ENCODE results near the gene GATB. TPM values are rescaled to one million over a fixed set of nuclear protein-coding genes. Genes with fewer than 3 reads are reported as not detected.

GATB gene
- total RNA-seq, 4 donors from 2014 or later = 11.4 to 34.5 (median 21.5) TPM

DNA sequence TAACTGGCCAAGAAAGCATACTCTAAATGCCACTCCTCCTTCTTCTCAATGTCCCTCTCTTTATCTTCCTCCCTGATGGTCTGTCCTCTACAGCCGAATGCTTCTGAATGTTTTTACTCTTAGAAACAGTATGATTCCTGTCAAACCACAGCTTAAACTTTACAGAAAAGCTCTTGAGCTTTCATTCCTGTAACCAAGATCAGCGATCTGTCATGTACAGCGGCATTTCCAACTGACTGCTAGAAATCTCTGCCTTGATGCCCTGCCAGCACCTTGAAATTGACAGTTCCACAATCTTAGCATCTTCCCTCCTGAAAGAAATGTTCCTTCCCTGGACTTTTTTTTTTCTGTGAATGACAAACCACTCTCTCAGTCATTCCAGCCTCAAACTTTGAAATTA lies 11.5 kb upstream of the GATB start:
- TF ChIP-seq, protein P1, sequence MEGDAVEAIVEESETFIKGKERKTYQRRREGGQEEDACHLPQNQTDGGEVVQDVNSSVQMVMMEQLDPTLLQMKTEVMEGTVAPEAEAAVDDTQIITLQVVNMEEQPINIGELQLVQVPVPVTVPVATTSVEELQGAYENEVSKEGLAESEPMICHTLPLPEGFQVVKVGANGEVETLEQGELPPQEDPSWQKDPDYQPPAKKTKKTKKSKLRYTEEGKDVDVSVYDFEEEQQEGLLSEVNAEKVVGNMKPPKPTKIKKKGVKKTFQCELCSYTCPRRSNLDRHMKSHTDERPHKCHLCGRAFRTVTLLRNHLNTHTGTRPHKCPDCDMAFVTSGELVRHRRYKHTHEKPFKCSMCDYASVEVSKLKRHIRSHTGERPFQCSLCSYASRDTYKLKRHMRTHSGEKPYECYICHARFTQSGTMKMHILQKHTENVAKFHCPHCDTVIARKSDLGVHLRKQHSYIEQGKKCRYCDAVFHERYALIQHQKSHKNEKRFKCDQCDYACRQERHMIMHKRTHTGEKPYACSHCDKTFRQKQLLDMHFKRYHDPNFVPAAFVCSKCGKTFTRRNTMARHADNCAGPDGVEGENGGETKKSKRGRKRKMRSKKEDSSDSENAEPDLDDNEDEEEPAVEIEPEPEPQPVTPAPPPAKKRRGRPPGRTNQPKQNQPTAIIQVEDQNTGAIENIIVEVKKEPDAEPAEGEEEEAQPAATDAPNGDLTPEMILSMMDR (IDR thresholded peaks at IDR 0.05) = no peak
- no peak for ATAC-seq (ENCODE audit: low FRiP score)
- DNase-seq (ENCODE audit: low spot score) = no peak

DNA sequence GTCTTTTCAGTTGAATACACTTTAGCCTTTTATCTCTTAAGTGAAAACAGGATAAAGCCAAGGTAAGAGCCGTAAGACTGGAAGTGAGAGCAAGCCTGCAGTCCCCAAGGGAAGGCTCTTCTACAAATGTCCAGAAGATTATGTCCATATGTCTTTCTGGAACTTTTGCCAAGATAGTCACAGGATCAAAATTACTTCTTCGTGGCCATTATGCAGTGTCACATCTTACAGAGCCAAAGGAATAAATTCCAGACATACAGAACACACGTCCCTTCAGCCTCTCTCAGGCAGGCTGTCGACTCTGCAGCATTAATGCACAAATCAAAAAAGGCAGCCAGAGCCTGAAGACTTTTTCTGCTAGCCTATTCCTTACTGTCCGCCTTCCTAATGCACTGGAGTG lies 10.9 kb upstream of the GATB start:
- ATAC-seq (ENCODE audit: low FRiP score) = no peak
- DNase-seq (ENCODE audit: low spot score) = no peak
- TF ChIP-seq, protein P1 (IDR thresholded peaks at IDR 0.05) = no peak

DNA sequence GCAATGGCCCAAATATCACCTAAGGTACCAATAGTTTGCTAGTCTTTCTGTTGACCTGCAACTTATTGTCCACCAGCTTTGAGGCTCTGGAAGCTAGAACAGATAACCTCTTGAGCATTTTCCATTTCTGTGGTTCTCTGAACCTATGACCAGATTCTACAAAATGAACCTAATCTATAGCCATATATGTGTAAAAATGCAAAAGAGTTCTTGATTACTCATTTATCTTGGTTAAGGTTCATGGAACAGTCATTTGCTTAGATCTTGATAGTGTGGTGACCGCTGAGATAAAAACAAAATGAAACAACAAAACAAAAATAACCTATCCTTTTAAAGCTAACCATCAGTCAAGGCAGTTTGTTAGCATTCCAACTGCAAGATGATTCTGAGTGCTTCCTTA lies 9.3 kb upstream of the GATB start:
- ATAC-seq (ENCODE audit: low FRiP score) = no peak
- TF ChIP-seq, protein P1 (IDR thresholded peaks at IDR 0.05) = no peak
- no peak for DNase-seq (ENCODE audit: low spot score)

DNA sequence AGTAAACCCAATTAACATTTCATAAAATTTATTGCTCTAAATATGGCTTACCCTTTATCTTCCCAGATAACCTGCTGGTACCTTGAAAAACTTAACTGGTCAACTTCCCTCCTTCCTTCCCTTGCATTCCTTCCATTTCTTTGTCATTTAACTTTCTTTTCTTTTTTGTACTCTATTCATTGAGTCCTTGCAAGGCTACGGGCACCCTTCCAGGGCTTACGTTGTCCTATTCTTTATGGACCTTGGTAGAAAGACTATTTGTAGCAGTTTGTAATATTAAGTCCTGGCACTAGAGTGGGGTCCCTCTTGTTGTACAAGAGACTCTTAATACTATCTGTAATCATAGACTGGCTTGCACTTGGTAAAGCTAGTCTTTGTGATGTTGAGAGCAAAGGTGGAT lies 8.0 kb upstream of the GATB start:
- TF ChIP-seq, protein P1 (IDR thresholded peaks at IDR 0.05) = no peak
- ATAC-seq (ENCODE audit: low FRiP score) (no peak), DNase-seq (ENCODE audit: low spot score) (no peak)

DNA sequence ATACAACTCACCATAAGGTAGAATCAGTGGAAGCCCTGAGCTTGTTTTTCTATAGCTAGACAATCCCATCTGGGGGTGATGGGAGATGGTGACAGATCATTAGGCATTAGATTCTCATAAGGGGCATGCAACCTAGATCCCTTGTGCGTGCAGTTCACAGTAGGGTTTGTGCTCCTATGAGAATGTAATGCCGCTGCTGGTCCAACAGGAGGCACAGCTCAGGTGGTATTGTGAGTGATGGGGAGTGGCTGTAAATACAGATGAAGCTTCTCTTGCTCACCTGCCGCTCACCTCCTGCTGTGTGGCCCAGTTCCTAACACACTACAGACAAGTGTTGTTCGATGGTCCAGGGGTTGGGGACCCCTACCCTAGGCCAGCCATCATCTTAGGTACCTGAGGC lies 5.9 kb upstream of the GATB start:
- ATAC-seq (ENCODE audit: low FRiP score) = no peak
- TF ChIP-seq, protein P1 (IDR thresholded peaks at IDR 0.05) = no peak

DNA sequence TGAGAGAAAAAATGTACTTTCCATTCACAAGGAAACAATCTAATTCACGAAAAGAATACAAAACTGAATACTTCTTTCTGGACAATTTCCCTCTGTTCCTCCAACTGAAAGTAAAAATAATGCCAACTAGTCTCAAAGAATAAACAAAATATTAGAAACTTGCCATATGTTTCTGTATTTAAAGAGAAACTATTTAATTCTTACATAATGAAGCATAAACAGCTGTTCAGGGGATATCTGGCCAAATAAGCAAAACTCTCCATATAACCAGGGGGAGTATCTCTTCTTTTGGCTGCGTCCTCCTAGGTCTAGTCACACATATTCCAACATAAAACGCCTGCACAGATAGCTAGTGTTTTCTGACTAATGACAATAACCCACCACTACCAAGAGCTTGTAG lies 805 bp downstream of the GATB start:
- TF ChIP-seq, protein P1 (IDR thresholded peaks at IDR 0.05) = no peak
- ATAC-seq (ENCODE audit: low FRiP score) (no peak), DNase-seq (ENCODE audit: low spot score) (no peak)

More for the DNA sequence above, 5.9 kb upstream of the GATB start:
- no peak for DNase-seq (ENCODE audit: low spot score)

DNA sequence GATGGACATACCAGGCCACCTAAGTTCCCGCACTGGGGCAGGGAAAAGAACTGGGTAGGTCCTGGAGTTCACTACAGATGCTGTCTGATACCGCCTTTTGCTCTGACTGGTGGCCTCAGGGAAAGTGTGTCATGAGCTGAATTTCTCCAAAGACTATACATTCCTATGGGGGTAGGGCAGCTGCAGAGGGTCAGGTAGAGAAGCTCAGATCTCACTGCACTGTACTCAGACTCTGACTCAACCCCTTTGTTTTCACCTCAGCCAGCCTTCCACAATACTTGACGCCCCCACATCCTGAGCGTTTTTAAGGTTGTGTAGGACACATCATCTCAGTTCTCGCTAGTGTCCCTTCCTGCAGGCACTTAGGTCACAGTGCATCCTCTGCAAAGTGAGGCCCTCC lies 7.8 kb downstream of the GATB start:
- DNase-seq (ENCODE audit: low spot score) (no peak), ATAC-seq (ENCODE audit: low FRiP score) (no peak)
- TF ChIP-seq, protein P1 (IDR thresholded peaks at IDR 0.05) = no peak

All from omental fat pad (tissue), 4 donors.